Middle frontal gyrus (tissue), 1 donor: Measurements from ENCODE around the gene ZNF189.

Source experiments
- DNase-seq: peaks from one replicate; pipeline ENCODE4 v3.0.0-alpha.2; 2015; ENCODE audit warnings: low spot score; ENCODE audit errors: extremely low spot score

Gene ZNF189

DNA sequence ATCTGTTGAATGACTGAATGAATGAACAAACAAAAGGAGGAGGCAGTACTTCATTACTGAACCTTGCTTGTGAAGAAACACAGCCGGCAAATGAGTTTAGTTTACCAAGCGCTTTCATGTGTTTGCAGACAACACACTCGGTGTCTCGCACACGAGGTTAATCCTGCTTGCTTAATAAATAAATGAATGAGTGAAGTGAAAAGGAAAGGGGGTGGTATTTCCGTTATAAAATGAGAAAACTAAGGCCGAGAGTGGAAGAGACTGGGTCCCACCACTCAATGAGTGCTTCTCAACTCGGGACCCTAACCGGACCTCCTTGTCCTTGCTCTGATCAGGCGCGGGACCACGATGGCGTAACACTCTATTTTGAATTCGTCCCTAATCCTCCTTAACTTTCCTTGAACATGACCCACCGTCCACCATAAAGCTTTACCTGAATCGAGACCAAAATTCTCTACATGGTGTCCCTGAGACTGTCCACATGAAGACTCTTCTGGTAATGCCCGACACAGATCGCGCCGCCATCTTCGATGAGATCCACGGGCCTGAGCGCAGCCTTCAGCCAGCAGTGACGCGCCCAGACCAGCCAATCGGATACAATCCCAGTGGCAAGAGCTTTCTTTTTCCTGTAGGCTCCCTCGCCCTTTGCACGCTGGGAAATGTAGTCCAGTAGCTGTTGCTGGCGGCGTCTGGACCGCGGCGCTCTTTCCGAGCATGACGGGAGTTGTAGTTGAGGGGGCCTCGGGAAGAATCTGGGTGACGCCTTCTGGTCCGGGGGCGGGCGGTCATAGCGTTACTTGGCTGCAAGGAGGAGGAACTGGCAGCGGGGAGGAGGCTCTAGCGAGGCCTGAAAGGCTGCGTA is at the start of gene ZNF189, which contains the start of gene MRPL50:
TSS of gene ZNF189 (plus strand) at position 784 of the 862 bp plus-strand sequence. CDS start 306 bp downstream, outside the sequence.
TSS of gene MRPL50 (minus strand) at position 551 of the 862 bp plus-strand sequence. CDS start at position 525, 26 bp downstream.
- peak; percentile 100 for DNase-seq

DNA sequence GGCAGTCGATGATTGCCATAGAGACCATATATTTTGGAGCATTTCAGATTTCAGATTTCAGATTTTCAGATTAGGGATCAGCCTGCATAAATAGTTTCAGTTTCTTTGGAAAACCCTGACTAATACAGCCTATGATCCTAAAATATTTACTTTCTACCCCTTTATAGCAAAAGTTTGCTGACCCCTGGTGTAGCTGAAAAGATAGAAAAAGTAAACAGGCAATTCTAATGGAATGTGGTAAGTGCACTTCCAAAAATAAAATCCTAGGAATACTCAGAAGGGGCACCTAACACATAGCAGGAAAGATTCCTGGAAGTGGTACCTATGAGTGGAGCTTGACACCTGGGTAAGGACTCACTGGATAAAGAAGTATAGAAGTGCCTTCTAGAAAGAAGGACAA is 48.4 kb upstream of the ZNF189 start:
- no peak for DNase-seq

DNA sequence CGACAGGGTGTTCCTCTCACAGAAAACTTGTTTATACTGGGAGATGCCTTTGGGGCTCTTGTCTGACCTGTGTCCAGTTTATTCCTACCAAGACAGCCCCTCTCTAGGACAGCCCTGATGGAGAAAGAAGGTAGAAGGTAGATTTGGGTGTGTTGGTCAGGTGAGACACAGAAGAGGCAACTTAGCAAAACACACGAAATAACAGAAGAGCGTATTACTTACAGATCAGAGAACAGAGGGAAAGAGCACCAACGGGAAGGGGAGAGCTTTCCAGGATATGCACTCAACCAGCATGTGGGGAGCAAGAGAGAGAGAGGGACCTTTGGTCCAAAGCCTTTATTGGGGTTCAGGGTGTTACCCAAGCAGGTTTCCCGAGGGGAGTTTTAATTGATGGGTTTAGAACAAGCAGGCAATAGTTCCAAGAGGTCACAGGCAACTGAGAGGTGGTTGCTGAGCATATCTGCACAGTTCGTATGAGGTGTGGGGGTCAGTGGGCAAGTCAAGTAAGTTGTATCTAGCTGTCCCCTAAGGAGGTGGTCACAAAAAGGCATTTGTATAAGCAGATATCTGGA is 45.7 kb upstream of the ZNF189 start:
- no peak for DNase-seq

DNA sequence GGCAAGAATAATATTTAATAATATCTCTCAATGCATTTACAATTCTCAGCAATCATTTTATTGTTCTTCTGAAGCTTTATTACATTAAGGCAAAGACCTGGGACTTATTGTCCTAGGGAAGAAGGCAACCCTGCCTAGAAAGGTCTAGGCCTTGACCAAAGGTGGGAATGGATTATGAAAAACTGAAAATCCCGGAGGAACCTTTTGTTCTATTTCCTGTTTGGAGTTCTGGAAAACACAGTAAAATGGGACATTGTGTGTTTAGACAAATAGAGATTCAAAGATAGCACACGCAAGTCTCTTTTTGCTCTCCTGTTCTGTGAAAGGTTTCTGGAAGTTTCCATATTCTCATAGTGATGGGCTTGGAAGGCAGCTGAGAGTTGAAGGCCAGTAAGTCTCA is 45.0 kb upstream of the ZNF189 start:
- no peak for DNase-seq

DNA sequence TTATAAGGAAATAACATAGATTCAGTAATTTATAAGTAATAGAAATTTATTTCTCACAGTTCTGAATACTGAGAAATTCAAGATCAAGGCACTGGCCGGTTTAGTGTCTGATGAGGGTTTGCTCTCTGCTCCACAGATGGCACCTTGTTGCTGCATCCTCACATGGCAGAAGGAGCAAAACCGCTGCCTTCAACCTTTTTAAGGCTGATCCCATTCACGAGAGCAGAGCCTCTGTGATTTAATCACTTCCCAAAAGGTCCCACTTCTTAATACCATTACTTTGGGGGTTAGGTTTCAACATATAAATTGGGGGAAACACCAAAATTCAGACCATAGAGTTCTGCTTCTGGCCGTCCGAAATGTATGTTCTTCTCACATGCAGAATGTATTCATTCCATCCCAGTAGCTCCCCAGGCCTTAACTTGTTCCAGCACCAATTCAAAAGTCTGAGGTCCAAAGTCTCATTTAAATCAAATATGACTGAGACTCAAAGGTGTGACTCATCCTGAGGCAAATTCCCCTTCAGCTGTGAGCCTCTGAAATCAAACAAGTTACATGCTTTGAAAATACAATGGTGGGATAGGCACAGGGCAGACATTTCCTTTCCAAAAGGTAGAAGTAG is 44.4 kb upstream of the ZNF189 start:
- no peak for DNase-seq

DNA sequence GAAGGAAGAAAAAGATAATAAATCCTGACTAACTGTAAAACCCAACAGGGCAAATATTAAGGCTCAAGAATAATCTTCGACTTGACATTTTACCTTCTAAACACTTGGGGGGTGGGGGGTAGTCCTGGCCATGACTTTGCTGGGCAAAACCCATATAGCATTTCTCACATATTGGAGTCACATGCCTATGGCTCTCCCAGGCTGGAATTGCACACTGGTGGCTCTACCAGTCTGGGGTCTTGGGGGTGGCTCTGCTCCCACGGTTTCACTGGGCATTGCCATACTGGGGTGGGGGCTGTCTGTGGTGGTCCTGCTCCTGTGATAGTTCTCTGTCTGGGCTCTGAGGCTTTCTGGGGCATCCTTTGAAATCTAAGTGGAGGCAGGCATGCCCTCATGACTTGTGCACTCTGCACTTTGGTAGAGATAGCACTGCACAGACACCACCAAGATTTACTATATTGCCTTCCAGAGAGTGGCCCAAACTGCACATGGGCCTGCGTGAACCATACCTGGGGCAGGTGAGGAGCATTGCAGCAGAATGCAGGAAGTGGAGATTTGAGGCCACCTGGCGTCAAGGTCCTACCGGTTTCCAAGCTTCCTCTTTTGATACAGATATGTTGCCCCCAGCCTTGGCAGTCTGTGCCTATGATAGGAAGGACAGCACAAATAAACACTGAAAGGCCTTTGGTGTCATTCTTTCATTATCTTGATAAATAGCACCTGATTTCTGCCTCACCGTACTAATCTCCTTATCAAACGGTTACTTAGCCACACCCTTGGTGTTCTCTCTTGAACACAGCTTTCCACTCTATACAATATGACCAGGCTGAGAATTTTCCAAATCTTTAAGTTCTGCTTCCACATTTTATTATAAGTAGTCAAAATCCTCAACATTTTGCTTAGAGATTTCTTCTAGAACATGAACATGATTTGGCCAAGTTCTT is 43.6 kb upstream of the ZNF189 start:
- DNase-seq, result no peak

DNA sequence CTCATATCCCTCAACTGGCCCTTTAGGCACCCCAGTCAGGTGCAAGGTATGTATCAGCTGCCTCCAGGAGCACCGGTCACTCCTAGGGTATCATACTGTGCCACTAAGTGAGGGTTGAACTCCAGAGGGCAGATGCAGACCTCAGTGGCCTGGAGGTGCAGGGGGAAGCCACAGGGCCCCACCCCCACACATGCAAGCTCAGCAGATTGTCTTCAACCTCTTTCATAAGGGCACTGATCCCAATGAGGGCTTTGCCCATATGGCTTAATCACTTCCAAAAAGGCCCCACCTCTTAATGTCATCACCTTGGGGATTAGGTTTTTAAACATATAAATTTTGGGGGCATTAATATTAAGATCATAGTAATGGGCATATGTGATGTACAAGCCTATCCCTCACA is 42.0 kb upstream of the ZNF189 start:
- no peak for DNase-seq

DNA sequence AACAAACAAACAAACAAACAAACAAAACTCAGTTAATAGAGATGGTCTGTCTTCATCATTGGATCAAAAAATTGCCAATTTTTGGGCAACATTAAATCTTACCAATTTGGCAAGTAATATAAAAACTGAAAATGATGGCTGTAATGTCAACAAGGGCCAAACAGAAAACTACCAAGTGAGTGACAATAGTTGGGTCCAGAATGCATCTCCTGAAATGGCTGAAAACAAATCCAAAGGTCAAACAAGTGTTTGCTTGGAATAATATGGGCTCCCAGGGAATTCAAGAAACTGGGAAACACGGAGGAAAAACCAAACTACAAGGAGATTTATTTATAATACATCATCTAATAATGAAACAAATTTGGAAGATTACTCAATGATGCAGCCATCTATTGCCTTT is 39.0 kb upstream of the ZNF189 start:
- no peak for DNase-seq

DNA sequence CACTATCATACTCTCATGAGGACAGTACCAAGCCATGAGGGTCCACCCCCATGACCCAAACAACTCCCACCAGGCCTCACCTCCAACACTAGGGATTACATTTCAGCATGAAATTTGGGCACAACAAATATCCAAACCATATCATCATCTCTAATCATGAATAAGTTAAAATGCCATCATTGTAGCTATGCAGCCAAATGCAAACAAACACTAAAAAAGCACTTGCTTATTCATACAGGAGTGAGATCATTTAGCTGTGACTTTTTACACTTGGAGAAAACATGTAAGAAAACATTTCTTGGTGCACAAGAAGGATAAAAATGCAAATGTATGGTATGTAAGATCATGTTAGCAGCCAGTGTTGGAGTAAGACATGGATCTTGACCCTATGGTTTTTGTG is 38.0 kb upstream of the ZNF189 start:
- no peak for DNase-seq

DNA sequence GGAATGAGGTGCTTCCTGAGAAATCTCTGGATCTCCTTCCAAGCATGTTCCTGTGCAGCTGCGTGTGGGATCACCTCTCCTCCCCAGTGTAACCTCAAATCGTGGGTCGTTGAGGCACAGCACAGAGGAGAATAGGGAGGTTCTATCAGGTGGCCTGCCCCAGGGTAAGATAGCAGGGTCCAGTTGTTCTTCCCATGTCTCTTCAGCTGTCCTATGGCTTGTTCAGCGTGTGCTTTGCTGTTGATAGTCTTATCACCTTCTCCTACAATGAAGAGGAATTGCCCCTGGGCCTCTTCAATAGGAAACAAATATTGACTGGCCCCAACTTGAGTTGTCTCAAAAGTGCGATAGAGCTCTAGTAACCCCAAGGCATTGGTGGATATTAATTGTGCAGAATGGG is 36.2 kb upstream of the ZNF189 start:
- no peak for DNase-seq

DNA sequence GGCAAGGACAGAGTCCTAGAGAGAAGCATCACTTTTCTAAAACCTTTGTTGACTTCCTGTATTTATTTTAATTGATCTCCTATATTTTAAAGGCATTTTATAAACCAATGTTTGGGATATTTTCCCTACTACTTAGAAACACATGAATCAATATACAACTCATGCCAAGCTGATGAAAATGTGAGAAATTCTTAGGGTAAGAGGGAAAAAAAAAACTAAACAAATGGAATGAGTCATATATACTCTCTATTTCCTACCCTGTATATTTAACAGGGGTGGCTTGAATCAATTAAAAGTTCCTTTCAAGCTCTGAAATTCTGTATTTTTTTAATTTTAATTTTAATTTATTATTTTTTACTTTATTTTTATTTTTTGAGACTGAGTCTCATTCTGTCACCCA is 33.5 kb upstream of the ZNF189 start:
- DNase-seq, result no peak

DNA sequence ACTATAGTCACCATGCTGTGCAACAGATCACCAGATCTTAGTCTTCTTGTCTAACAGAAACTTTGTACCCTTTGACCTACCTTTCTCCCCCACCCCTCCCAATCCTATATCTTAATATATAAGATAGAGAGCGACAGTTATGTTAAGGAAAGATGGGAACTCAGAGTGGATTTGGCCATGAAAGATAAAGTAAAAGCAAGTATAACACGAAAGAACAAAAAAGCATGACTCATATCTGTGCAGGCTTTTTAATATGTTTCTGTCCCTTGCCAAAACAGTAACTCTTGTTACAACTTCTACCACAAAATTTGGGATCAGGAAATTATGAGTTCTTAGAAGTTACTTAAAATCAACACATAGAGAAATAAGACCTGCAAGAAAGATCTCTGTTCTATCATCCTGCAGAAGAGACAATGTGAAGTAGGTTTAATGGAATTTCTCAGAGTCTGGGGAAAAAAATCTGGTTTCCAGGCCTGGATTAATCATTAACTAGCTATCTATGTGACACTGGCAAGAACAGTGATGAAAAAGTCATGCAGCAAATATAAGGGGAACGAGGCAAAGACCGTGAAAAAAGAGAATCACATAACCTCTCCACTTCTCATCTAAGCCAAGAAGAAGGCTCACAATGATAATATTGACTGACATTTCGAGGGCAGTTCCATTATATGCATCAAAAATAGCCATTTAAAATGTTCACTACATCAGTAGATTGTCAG is 32.5 kb upstream of the ZNF189 start:
- DNase-seq, result no peak

DNA sequence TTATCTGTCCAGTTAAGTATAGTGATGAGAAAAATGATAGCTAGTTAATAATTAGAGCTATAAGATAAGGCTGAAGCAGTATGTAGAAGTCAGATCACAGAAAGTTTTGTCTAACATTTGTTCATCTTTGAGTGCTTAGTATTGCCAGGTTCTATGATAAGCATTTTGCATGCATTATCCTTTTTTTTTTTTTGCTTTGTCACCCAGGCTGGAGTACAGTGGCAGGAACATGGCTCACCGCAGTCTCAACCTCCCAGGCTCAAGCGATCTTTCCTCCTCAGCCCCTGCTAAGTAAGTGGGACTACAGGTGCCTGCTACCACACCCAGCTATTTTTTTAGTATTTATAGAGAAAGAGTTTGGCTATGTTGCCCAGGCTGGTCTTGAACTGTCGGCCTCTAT is 31.3 kb upstream of the ZNF189 start:
- no peak for DNase-seq

DNA sequence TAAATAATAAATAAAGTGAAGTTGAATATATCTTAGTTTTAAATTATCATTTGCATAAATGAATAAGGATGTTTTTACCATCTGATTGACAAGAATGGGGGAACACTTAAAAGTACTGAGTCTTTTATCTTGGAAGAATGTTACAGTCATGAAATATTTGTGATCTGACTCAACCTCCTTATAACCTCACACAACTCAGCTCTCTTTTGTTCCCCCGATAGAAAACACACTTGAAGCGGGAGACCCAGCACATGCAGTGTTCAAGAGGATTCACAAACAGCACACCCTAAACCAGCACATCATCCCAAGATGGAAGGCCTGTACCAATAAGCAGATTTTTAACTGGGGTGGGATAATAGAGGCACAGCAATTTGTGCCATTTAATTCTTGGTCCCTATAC is 29.4 kb upstream of the ZNF189 start:
- no peak for DNase-seq

DNA sequence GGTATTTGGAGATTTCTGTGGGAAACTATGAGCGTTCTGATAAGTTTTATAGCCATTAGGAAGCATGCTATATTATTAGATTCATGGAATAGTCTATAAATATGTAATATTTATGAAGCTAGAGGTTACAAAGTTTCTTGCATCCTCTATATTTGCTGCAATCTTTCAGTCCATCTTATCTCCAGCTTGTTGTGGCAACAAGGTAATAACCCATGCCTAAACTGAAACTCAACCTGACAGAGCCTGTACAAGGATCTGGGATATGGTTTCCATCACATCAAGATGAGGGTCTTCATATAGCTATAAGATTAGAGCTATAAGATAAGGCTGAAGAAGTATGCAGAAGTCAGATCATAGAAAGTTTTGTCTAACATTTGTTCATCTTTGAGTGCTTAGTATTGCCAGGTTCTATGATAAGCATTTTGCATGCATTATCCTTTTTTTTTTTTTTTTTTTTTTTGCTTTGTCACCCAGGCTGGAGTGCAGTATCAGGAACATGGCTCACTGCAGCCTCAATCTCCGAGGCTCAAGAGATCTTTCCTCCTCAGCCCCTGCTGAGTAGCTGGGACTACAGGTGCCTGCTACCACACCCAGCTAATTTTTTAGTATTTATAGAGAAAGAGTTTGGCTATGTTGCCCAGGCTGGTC is 28.6 kb upstream of the ZNF189 start:
- no peak for DNase-seq

DNA sequence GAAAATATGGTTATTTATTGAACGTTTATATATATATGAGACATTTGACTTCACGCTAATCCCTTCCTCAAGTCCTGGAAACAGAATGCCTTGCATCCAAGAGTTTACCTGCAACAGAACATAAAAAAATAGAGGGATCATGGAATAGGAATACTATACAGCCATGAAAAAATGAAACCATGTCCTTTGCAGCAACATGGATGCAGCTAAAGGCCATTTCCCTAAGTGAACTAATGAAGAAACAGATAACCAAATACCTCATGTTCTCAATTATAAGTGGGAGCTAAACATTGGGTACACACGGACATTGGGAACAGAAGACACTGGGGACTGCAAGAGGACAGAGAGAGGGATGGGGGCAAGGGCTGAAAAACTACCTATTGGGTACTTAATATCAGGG is 26.8 kb upstream of the ZNF189 start:
- DNase-seq, result no peak

DNA sequence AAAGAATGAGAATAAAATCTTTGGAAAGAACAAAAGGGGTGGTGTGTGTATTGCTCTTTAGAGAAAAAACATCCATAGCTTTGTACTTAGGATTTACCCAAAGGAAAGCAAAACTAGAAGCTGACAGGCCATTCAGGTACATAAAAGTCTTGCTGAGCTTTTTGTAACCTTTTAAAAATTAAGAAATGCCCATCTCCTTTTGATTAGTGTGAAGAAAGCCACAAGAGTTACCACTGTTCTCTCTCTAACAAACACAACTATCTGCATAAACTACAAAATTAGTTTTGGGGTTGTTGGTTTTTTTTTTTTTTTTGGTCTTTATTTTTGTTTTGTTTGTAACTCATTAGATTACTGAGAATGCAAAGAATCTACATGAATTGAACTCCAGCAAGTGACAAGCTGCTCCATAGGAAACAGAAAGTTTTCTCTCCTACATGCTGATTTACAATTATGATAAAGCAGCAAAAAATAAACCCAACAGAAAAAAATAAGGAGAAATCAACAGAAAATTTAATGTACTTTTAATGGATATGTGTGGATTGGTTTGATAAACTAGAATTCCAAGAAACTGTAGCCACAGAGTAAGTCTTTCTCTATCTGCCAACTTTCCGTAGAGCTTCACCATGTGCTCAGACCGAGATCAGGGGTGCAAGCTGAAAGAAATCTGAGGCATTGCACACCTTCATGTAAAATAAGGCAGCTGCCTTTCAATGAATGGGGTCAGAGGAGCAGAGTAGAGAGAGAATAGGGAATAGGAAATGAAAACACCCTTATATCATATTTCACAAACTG is 26.1 kb upstream of the ZNF189 start:
- DNase-seq, result no peak

DNA sequence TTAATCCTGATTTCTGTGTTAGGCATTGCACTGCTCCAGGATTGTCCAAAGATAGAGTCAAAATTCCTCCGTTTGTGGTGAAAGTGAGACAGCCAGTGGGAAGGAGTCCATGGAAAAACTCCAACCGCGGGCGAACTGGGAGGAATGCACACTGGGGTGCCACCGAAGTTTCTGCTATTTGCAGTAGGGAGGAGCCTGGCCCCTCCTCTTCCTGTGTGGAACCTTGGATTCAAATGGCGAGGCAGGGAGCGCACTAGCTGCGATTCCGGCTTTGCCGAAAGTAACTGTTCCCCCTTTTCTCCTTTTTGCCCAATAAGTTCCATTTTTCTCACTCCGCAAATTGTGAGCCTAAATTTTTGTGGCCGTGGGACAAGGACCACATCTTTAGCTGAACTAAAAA is 23.1 kb upstream of the ZNF189 start:
- no peak for DNase-seq

DNA sequence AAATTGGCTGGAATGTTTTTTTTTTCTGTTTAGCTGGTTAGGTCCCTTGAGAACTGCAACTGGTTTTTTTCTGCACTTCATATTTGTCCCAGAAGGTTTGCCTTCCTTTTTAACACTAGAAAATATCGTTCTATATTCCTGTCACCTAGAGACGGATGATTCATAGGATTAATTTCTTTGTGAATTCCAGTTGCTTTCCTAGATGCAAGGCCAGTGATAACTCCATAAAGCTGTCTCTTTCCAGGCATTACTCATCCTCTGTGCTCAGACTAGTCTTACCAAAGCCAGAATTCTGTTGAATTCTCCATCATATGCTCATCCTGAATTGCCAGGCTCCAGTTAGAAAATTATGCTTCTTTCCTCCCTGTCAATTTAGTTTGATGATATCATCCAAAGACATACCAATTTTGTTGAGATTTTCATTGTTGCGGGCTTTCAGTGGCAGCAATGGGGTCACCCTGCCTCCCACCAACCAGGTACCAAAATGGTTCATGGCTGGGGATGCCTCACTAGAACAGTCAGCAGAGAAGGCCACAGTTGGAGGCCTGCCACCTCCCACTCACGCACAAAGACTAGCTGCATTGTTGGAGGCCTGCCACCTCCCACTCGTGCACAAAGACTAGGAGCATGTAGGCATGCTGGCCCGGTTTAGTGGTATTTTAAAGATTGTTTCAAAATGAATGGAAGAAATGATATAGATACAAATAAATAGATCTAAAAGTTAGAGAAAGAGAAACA is 22.4 kb upstream of the ZNF189 start:
- peak; percentile 62 for DNase-seq
